GM19397 (cell line): ENCODE measurements around the gene RRBP1.

Experiments used
- ATAC-seq: cut with Tn5 transposase; IDR thresholded peaks from one replicate; pipeline ENCODE4 v1.9.1; 2021; ENCODE audit warnings: mild to moderate bottlenecking, moderate library complexity; ENCODE audit not compliant: unreplicated experiment

The RRBP1 gene

DNA sequence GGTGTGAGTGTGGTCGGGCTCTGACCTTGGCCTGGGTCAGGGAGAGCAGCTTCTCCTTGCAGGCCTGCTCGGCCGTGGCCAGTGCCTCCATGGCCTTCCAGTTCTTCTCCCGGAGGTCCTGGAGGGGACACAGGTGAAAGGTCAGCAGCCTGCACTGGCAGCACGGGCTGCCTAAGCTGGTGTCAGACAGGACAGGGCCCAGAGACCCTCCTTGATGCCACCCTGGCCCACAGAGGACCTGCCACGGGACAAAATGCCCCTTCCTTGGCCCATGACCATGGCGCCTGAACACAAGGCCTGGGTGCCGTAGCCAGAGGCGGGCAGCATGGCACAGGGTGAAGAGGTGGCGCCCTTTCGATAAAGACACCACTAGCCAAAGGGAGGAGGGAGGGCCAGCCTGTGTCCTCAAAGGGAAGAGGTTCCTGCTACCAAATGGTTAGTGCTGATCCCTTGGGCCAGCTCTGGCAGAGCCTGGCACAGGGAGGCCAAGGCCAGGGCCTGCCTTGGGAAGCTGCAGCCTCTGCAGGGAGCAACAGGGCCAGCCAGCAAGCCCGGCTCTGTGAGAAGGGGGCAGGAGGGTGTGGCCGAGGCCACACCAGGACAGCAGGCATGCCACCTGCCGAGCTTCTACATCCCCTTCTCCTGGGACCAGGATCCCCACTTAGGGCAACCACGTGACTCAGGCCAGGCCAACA lies 57.3 kb downstream of the RRBP1 start:
- ATAC-seq, result no peak

DNA sequence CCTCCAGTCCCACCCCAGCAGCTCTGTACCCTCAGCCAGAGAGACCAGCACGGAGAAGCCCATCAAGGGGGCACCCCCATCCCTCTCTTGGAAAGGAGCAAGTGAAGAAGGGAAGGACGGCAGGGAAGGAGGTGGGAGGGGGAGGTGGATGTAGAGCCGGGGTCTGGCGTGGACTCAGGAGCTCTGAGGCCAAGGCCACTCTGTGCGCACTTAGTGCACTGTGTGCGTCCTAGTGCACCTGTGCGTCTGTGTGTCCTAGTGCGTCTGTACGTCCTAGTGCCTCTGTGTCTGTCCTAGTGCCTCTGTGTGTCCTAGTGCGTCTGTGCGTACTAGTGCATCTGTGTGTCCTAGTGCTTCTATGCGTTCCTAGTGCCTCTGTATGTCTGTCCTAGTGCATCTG lies 58.0 kb downstream of the RRBP1 start:
- ATAC-seq, result no peak

DNA sequence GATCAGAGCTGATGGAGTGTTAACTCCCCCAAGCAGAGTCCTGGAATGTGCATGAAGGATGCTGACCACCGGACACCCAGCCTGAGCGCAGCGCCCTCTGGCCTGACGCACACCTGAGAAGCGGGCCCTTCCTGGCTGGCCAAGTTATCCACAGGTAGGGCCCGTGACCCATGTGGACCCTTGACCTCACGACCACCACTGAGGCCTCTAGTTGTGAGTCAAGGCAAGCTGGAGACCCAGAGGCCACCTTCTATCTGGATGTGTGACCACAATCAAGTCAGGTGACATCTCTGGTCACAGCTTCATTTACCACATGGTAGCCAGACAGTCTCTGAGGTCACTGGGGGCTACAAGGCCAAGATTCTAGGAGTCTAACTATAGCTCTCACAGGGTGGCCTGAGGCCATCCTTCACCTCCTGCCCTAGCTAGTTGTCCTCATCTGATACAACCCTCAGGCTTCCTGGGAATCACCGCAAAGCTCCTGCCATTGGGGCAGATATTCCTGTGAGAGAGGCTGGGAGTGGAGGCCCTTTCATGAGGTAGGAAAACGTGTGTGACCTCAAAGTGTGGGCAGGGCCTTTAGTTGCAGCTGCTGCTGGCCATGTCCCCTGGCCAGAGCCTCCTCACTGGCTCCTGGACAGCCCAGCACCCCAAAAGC lies 59.1 kb downstream of the RRBP1 start:
- ATAC-seq, result no peak

DNA sequence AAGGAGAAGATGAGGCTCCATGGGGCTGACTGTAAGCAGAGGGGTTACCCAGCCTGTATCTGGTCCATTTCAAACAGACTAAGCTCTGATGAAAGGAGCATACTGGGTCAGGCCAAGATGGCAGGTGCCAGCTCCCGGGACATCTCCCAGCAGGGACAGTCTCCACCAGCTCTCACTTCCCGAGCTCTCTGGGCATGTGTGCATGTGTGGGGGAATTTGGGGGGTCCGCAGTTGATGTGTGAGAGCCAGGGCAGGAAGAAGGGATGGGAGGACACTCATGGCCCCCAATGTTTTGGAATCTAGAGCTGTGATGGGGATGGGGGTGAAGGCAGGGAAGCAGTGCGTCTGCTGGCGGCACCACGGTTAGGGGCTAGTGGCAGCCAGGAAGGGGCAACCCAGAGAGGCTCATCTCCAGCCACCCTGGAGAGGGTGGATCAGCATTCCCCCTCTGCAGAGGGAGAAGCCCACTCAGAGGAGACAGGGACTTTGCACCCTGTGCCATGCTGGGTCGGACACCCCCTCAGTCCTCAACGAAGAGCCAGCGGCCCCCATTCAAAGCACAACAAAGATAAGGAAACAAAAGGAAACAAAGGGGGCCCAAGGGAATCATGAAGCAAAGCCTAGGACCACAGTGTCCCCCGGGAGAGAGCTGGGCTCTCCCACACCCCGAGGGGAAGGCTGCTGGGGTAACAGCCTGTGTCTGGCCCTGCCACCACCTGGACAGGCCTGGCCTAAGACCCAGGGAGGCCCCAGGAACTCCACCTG lies 59.8 kb downstream of the RRBP1 start:
- ATAC-seq, result no peak

DNA sequence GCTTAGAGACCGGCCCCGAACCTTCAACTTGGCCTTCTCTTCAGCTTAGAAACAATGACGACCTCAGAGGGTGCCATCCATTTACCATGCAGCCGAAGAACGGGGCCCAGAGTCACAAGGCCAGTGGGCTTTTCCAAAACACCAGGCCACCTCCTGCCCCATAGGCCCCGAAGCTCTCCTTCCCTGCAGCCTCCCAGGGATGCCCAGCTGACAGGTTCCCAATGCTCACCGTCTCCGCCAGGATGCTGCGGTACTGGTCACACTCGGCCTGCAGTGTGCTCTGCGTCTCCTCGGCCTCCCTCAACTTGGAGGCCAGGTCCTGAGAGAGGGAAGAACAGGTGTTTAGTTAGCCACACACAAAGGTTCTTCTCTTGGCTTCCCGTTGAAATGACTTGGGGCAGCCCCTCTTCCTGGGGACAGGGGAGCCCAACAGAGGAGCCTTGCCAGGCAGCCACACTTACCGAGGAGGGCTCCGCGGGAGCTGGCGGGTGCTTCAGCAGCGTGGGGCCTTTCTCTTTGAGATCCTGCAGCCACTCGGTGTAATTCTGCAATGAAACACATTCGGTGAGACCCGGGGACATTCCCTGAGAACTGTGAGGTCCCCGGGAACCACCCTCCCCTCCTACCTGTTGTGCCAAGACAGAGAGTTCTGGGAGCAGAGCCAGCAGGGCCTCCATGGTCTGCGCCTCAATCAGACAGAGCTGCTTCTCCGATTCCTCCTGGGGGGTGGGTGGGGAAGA lies 60.6 kb downstream of the RRBP1 start:
- no peak for ATAC-seq

DNA sequence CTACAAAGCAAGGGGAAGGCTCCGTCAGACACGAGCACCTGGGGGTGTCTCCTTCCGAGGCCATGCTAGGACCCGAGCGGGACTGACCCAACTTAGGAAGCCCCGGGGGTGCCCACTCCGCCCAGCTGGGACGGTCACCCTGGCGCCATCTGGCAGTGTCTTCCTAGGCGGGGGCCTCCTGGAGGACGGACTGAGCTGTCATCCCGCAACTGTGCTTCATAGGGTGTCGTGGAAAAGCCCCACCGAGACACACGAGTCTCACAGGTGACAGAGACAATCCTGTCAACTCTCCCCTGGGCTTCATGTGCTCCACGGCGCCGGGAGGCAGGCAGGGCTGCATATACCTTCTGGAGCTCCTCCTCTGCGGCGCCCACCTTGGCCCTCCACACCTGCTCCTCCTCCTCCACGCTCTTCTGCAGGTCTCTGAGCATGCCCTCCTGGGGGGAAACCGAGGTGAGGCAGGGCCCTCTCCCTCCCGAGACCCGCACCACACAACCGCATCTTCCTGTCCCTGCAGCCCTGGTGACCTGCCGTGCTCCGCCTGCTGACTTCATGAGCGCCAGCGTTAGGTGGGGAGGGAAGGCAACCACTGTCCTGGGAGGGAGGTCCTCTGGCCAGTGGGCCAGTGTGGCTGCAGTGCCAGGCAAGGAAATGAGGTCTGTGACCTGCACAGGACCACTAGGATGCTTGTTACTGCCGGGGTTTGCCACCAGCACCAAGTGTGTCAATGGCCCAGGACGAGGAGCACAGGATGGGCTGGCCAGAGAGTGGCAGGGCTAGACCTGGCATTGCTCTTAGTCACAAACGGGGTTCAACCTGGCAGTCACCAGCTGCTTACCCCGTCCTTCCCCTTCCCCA lies 61.4 kb downstream of the RRBP1 start:
- ATAC-seq, result no peak

DNA sequence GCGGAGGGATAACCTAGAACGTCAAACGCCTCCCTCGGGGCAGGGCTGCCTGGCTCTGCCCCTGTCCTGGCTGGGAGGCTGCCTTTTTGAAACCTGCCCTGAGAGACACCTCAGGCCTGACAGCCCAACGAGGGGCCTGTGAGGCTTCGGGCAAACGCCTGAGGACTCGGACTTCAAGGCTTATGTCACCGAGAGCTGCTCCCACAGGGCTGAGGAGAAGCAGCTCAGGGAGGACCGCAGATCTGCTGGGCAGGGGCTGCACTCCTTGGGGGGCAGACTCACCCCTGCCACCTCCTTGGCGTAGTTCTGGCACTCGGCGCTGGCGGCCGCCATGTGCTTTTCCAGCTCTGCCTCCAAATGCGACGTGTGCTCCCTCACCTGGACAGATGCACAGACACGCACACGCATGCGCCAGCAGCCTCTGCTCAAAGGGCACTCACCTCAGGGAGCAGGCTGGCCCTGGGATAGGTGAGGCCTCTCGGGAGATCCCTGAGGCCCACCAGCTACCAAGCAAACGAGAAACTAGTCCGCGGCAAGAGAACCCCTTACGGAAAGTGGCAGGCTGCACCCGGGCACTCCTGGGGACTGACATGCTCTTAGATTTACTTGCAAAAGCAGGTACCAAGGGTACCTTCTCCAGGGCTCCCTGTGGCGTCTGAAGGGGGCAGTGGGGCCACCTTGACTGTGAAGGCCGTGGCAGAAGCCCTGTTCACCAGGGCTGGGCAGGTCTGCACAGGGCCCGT lies 62.5 kb downstream of the RRBP1 start:
- ATAC-seq, result no peak

DNA sequence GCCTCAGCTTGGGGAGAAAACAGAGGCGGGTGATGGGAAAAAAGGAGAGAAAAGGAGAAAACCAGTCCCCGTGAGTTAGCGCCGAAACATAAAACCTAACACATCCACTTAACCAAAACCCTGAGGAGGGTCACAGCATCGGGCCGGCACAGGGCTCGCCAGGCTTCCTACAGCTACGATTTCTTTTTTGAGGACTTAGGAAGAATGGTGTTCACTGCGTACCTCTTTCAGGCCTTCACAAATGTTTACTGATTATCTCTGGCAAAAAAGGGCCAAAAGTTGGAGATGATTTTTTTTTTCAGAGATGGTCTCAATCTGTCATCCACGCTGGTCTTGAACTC lies 63.4 kb downstream of the RRBP1 start:
- no peak for ATAC-seq

DNA sequence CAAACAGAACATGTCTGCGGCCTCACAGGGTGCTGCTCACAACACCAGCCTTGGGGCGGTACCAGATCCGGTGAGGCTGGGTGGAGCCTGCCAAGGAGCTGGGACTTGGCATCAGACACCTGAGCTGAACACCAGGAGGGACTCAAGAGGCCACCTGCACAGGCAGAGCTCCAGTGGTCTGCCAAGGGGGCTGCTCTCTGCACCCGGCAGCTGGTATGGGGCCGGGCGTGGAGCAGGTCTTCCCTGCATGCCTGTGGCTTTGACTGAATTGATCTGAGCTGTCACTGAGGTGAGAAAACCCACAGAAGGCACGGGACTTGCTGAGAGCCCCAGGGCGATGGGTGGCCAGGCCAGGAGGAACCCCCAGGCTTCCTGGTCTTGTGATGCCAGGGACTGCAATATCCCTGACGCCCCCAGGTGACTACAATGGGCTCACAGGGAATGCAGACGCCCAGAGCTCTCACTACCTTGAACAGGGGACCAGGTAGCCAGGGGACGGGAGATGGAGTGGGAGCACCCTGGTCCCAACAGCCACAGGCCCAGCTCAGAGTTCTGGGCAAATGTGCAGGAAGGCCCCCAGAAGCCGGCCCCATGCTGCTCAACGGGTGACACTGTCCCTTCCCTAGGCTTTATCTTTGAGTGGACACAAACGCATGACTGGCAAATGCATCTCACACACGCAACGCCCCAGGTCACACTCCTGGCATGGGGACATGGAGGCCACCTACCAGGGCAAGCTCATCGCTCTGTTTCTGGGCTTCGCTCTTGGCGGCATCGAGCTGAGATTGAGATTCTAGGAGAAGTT lies 64.0 kb downstream of the RRBP1 start:
- ATAC-seq, result no peak

DNA sequence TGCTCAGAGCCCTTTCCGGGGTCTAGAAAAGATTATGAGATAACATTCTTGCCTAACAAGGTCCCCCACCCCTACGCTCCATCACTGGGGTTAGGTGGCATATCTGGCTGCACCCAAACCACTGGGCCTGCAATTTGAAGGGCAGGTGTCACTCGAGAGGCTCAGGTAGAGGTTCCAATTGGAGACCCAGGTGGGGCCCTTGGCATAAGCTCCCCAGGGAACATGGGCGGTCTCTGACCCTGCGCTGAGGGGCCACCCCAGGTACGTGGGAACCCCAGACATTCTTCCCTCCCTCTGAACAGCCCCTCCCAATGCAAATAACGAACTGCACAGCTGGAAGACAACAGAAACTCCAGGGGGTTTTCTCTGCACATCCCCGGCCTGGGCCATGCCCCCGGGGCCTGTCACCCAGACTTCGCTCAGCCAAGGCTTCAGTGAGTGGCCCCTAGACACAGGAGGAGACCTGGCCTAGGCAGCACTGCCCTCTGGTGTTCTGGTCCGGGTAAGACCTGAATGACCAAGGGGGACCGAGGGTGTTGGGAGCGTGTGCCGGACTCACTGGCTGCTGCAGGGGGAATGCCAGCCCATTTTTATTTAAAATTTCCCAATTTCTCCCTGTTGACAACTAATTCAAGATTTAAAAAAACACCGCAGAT lies 64.7 kb downstream of the RRBP1 start:
- no peak for ATAC-seq

DNA sequence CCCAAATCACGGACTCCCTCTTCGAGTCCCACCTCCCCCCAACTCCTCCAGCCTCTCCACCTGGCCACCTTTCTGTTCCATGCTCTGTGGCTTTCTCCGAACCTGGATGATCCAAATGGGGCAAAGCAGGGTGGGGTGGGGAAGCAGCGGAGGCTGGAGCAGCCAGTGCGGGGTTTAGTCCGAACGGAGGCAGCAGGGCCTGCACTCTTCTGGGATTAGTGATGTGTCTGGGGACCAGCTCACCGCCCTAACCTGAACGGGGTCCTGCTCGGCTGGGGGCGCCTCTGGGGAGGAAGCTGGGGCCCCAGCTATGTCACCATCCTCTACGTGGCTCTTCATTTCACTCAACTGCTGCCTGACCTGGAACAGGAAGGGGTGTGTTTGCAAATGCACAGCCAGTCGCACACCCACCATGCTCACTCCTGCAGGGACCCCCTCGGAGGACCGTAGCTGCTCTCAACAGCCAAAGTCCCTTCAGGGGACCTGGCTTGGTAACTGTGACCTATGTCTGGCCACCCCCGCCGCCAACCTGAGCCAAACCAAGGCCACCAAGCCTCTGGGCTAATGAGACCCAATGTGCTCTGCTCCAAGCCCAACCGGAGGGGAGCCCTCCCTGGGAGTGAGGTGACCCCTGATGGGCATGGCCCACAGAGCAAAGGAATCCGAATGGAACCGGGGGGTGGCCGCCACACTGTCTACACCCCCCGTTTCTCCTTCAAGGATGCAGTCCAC lies 65.4 kb downstream of the RRBP1 start:
- ATAC-seq, result no peak

DNA sequence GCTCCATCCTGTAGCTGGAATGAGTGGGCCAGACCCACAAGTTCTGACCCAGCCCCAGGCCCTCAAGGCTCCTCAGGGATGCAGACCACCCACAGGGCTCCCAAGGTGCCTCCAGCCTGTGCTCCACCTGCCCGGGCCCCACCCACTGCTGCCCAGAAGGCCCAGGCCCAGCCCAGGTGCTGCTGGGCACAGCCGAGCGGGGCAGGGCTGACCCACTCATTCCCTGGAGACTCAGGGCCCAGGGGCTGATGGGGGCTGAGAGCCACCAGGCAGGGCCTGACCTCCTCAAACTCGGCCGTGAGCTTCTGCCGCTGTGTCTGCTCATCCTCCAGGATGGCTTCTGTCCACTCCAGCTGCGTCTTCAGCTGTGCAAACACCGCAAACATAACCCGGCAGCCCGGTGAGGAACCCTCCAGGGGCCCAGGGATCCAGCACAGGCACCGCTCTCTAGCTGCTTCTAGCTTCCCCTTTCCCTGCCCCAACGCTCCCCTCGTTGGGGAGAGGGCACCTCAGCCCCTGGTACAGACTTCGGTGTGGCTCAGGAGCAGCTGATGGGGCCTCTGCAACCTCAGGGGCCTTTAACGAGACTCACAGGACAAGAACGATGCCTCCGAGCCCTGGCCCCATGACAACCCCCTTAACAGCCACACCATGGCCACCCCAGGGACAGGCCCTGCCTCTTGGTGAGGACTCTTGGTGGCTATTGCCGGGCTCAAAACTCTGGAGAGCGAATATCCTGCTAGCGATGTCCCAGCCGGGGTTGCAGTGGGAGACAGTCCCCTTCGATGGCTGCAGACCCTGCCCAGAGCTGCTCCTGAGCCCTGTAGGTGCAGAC lies 66.2 kb downstream of the RRBP1 start:
- ATAC-seq, result no peak

DNA sequence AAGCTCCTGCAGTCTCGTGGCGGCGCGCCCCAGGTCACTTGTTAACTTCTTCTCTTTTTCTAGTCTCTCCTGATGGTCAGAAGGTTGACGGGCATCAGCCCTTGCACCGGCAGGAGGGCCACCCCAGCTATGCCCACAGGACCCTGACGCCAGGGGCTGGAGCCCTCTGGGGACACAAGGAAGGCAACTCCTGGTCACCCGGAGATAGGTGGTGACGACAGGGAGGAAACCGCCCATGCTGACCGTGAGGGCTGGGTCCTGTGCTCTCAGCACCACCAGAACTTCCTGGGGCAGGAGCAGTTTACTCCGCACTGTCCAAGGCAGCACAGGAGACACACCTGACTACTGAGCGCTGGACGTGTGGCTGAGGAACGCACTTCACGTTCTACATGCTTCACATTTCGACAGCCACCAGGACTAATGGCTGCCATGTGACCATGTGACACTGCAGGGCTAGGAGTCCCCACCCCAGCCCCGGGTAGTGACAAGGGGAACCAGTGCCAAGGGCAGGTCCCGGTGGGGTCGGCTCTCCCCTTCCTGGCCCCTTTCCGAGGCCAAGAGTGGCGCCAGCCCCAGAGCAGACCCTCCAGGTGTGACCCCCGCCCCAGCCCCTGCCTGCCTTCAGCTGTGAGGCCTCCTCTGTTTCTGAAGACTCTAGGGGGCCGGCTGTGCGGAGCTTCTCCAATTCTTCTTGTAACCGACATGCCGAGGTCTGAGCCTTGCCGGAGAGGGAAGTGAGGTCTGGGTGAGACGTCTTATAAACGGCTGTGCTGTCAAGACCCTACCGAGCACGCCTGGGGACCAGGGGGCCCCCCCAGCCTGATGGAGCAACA lies 67.0 kb downstream of the RRBP1 start:
- no peak for ATAC-seq

DNA sequence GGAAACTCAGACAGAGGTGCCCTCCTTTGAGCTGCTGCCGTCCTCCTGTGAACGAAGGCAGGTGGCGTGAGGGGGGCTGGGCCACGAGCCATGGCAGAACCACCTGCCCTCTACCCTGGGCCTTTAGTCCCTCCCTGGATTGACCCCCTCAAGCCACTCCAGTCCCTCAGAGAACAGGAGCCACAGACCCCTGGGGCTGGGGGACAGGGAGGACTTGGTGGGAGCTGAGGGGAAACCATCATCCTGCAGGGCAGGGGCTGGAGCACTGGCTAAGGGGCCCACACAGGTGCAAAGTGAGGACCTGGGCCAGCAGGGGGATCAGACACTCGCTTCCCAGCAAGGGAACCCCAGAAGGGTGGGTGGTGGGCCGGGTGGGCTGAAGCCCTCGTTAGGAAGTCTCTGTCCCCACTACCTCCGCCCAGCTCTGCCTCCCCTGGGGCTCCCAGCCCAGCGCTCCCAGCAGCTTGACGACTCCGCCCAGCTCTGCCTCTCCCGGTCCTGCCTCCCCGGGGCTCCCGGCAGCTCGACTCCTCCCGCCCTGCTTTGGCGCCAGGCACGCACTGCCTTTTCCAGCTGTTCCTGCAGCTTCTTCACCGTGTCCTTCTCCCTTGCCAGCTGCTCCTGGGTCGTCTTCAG lies 67.7 kb downstream of the RRBP1 start:
- ATAC-seq, result no peak

DNA sequence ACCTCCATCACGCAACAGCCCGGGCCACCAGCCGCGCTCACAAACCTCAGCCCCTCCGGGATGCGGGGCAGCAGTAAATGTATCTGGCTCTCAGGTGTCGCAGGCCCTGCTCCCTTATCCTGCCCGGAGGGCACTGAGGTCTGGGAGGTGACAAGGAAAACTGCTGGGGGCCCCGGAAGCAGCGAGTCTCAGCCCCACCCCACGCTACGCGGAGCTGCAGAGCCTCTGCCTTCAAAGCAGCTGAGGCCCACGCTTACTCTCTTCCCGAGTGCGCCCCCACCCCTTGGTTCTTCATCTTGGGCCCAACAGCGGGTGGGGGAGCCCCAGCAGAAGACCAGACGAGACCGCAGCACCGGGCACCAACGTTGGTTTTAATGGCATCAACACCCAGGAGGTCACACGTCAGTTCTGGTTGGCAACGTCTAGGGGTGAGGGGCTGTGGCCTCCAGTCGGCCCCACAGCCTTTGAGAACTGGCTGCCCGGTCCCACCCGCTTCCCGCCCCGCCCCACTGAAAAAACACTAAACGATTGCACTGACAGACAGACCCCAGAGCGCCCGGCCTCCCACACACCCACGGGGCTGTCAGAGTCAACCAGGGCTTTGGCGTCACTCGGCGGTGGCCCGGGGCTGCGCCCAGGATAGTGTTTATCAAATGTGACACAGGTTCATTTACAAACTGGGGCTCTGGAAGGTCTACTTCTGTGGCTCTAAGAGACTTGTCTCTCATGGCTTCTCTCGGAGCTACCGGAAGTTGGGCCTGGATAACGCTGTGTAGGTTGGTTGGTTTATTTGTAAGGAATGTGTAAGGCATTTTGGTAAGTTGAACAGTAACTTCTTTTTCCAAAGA lies 68.5 kb downstream of the RRBP1 start:
- no peak for ATAC-seq
